Fibroblast of mammary gland (primary cell): ENCODE results near the gene ZBTB43.
"Not testable (repeated sequence)": the region's sequence is repeated elsewhere in the genome, so short reads cannot be mapped to it uniquely, and the experiment has no call there.

Experiments
- DNase-seq: peaks from one replicate; pipeline ENCODE4 v3.0.0-alpha.2; 2010; ENCODE audit warnings: low read depth
- H3K4me3 ChIP-seq: 2 replicates; pipeline ENCODE4 v1.5.1; 2011; ENCODE audit warnings: low read depth, mild to moderate bottlenecking, low read length, moderate library complexity; ENCODE audit not compliant: control insufficient read depth
- TF ChIP-seq, protein P1 (sequence below): conservative IDR thresholded peaks from 2 replicates; pipeline ENCODE4 v1.5.1; 2011; ENCODE audit warnings: low read depth, low read length, inconsistent platforms; ENCODE audit not compliant: control insufficient read depth, insufficient read depth

The ZBTB43 gene

DNA sequence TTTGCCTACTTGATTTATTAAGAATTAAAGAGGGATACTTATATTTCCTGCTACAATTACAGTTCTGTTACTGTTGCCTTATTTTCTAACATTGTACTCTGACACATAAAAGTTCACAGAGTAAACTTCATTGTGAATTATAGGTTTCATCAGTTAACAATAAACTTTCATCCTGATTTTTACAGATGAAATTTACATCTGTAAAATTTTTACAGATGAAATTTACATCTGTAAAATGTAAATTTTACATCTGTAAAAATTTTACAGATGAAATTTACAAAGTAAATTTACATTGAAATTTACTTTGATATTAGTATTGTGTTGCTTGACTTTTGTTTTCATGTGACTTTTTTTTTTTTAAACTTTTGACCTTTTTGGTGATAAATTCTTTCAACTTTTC lies 9.3 kb downstream of the ZBTB43 start:
- TF ChIP-seq, protein P1, sequence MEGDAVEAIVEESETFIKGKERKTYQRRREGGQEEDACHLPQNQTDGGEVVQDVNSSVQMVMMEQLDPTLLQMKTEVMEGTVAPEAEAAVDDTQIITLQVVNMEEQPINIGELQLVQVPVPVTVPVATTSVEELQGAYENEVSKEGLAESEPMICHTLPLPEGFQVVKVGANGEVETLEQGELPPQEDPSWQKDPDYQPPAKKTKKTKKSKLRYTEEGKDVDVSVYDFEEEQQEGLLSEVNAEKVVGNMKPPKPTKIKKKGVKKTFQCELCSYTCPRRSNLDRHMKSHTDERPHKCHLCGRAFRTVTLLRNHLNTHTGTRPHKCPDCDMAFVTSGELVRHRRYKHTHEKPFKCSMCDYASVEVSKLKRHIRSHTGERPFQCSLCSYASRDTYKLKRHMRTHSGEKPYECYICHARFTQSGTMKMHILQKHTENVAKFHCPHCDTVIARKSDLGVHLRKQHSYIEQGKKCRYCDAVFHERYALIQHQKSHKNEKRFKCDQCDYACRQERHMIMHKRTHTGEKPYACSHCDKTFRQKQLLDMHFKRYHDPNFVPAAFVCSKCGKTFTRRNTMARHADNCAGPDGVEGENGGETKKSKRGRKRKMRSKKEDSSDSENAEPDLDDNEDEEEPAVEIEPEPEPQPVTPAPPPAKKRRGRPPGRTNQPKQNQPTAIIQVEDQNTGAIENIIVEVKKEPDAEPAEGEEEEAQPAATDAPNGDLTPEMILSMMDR = no peak

DNA sequence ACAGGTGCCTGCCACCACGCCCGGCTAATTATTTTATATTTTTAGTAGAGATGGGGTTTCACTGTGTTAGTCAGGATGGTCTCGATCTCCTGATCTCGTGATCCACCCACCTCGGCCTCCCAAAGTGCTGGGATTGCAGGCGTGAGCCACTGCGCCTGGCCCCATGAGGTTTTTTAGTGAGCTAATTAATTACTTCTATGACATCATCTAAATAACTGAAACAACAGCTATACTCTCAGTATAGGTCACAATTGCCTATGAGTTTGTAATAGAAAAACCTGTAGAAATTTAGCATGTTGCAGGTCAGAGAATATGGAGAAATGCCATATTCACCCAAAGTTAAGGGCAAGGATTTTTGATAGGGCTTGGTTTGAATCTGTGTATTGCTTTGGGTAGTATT lies 12.8 kb downstream of the ZBTB43 start:
- DNase-seq, H3K4me3 ChIP-seq: not testable (repeated sequence)

More for the DNA sequence above, 9.3 kb downstream of the ZBTB43 start:
- no peak overlapping the region for H3K4me3 ChIP-seq
- no peak for DNase-seq

DNA sequence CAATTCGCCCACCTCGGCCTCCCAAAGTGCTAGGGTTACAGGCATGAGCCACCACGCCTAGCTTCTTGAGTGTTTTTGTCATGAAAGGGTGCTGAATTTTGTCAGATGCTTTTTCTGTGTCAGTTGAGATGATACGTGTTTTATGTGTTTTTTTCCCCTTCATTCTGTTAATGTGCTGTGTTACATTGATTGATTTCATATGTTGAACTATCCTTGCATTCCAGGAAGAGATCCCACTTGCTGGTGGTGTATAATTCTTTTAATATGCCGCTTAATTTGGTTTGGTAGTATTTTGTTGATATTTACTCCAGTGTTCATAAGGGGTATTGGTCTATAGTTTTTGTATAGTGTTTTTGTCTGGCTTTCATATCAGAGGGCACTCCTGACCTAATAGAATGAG lies 13.6 kb downstream of the ZBTB43 start:
- no peak for DNase-seq
- TF ChIP-seq, protein P1 = no peak
- no peak overlapping the region for H3K4me3 ChIP-seq

DNA sequence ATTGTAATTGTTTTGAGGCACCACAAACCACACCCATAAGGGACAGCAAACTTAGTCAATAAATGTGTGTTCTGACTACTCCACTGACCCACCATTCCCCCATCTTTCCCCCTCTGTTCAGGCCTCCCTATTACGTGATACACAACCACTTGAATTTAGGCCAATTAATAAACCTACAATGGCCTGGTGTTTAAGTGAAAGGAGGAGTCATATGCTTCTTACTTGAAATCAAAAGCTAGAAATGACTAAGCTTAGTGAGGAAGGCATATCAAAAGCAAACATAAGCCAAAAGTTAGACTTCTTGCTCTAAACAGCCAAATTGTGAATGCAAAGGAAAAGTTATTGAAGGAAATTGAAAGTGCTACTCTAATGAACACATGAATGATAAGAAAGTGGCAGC lies 14.6 kb downstream of the ZBTB43 start:
- TF ChIP-seq, protein P1 = no peak
- DNase-seq = no peak
- no peak overlapping the region for H3K4me3 ChIP-seq

DNA sequence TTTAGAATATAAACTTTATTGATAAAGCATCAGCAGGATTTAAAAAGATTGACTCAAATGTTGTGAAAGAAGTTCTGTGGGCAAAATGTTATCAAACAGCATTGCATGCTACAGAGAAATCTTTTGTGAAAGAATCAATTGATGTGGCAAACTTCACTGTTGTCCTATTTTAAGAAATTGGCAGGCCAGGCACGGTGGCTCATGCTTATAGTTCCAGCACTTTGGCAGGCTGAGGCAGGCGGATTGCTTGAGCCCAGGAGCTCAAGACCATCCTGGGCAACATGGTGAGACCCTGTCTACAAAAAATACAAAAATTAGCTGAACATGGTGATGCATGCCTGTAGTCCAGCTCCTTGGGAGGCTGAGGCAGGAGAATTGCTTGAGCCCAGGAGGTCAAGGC lies 17.4 kb downstream of the ZBTB43 start:
- no peak overlapping the region for H3K4me3 ChIP-seq
- TF ChIP-seq, protein P1 = no peak
- DNase-seq = no peak

DNA sequence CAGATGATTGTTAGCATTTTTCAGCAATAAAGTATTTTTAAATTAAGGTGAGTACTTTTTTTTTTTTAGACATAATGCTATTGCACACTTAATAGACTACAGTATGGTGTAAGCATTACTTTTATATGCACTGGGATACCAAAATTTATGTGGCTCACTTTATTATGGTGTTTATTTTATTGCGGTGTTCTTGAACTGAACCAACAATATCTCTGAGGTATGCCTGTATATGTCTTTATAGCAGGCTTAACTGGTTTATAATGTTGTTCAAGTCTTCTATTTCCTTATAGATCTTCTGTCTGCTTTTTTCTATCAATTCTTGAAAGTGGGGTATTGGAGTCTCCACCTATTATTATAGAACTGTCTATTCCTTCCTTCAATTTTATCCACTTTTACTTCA lies 18.0 kb downstream of the ZBTB43 start:
- DNase-seq = no peak
- TF ChIP-seq, protein P1 = no peak
- no peak overlapping the region for H3K4me3 ChIP-seq

DNA sequence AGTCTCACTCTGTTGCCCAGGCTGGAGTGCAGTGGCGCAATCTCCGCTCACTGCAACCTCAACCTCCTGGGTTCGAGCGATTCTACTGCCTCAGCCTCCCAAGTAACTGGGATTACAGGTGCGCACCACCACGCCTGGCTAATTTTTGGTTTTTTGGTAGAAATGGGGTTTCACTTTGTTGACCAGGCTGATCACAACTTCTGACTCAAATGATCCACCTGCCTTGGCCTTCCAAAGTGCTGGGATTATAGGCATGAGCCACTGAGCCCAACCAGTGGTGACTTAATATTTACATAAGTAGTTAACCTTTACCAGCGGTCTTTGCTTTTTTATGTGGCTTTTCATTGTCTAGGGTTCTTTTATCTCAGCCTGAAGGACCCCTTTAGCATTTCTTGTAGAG lies 19.2 kb downstream of the ZBTB43 start:
- not testable (repeated sequence) for H3K4me3 ChIP-seq, DNase-seq

DNA sequence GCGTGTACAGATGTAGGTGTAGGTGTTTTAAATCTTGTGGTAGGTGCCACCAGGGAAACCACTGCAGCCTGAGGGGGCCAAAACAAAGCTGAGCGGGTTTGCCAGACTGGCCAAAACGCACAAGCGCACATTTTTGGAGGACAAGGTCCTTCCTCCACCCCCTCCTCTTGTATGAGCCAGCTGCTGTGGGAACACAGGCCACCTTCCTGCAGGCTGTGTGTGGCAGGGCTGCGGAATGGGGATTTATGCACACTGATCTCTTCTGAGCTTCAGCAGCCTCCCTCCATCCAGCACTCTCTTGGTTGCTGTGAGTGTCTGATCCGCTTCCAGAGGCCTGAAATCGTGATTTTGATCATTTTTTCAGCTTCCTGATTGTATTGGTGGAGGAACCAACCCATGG lies 22.4 kb downstream of the ZBTB43 start:
- no peak for DNase-seq
- no peak overlapping the region for H3K4me3 ChIP-seq
- TF ChIP-seq, protein P1 = no peak
